Kidney epithelial cell (primary cell): ENCODE data around the gene MDM1. TPM values are rescaled to one million over a fixed set of nuclear protein-coding genes. Genes with fewer than 3 reads are reported as not detected.

Experiments used
- DNase-seq: peaks from one replicate; pipeline ENCODE4 v3.0.0-alpha.2; 2010; ENCODE audit warnings: low read depth
- H3K27me3 ChIP-seq: 2 replicates; pipeline ENCODE4 v1.6.0; 2011; ENCODE audit warnings: low read length; ENCODE audit not compliant: control insufficient read depth, insufficient read depth
- H3K36me3 ChIP-seq: 2 replicates; pipeline ENCODE4 v1.5.1; 2011; ENCODE audit warnings: low read length; ENCODE audit not compliant: control insufficient read depth, insufficient read depth
- H3K4me3 ChIP-seq: 2 replicates; pipeline ENCODE4 v1.5.1; 2011; ENCODE audit warnings: low read depth, mild to moderate bottlenecking, control low read depth, low read length
- CTCF ChIP-seq: IDR thresholded peaks from 2 replicates; pipeline ENCODE4 v1.5.1; 2011; ENCODE audit warnings: mild to moderate bottlenecking, moderate library complexity, low read length, control low read depth, inconsistent platforms; ENCODE audit not compliant: insufficient read depth, poor library complexity, severe bottlenecking
- total RNA-seq: library from RNA; depleted of rRNA; stranded (reverse); fragments of >200 nt; gene quantifications from 2 replicates; pipeline ENCODE4 v1.2.3, GENCODE V29; 2015

Gene MDM1
- total RNA-seq, 1 donor from 2014 or later = 7.4 TPM

GRCh38 chr12:68271346-68271745 is 60.8 kb downstream of the MDM1 start:
- no peak for DNase-seq
- H3K4me3 ChIP-seq = no peak overlapping the region
- H3K36me3 ChIP-seq = no peaks in the 10 kb centered on the region
- no peaks in the 10 kb centered on the region for H3K27me3 ChIP-seq
- TF ChIP-seq CTCF = no peak

GRCh38 chr12:68270358-68270757 is 61.8 kb downstream of the MDM1 start:
- no peak for TF ChIP-seq CTCF
- no peak for DNase-seq
- Histone ChIP-seq H3K36me3 (no peaks in the 10 kb centered on the region), H3K4me3 (no peak overlapping the region), H3K27me3 (no peaks in the 10 kb centered on the region)

GRCh38 chr12:68269779-68270178 is 62.4 kb downstream of the MDM1 start:
- H3K27me3 ChIP-seq = no peaks in the 10 kb centered on the region
- DNase-seq = no peak
- H3K4me3 ChIP-seq = no peak overlapping the region
- no peaks in the 10 kb centered on the region for H3K36me3 ChIP-seq
- TF ChIP-seq CTCF = no peak

- TF ChIP-seq CTCF = no peak
- Histone ChIP-seq H3K4me3 (no peak overlapping the region), H3K36me3 (no peaks in the 10 kb centered on the region), H3K27me3 (no peaks in the 10 kb centered on the region)
- no peak for DNase-seq
Measured at GRCh38 chr12:68268967-68269366, 63.2 kb downstream of the MDM1 start.

- Histone ChIP-seq H3K4me3 (no peak overlapping the region), H3K36me3 (no peaks in the 10 kb centered on the region), H3K27me3 (no peaks in the 10 kb centered on the region)
- no peak for DNase-seq
- no peak for TF ChIP-seq CTCF
Measured at GRCh38 chr12:68267892-68268396, 64.2 kb downstream of the MDM1 start.

GRCh38 chr12:68264857-68265256 is 67.3 kb downstream of the MDM1 start:
- no peak for DNase-seq
- Histone ChIP-seq H3K36me3 (no peaks in the 10 kb centered on the region), H3K27me3 (no peaks in the 10 kb centered on the region), H3K4me3 (no peak overlapping the region)
- no peak for TF ChIP-seq CTCF
